ENCODE data around the gene EDIL3.
"Not testable (repeated sequence)": the region's sequence is repeated elsewhere in the genome, so short reads cannot be mapped to it uniquely, and the experiment has no call there.

The EDIL3 gene

GRCh38 chr5:84299959-84300358, 84.7 kb downstream of the EDIL3 start:
- no peak for ATAC-seq

DNA sequence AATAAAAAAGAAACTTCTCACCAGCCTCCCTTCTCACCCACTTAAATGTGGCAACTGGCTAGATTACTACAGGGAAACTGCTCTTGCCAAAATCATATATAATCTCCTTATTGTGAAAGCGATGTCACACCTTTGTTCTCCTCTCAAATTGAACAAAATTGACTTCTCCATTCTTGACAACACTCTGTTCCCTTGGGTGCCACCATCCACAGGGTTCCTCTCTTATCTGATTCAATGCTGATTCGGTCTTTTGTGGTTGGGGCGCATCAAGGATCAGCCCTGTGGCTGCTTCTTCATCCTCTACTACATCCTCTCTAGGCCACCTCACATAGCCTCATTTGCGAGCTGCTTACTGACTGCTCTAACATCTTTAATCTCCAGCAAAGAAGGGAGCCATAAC, 86.1 kb downstream of the EDIL3 start:
- DNase-seq, result no peak
- no peak for ATAC-seq

More at GRCh38 chr5:84299959-84300358, 84.7 kb downstream of the EDIL3 start:
- no peak for DNase-seq

GRCh38 chr5:84297641-84298040, 87.0 kb downstream of the EDIL3 start:
- not testable (repeated sequence) for ATAC-seq, DNase-seq

GRCh38 chr5:84292788-84293653, 91.7 kb downstream of the EDIL3 start:
- ATAC-seq, result no peak
- DNase-seq, result no peak

GRCh38 chr5:84292000-84292642, 92.6 kb downstream of the EDIL3 start:
- no peak for DNase-seq
- no peak for ATAC-seq

DNA sequence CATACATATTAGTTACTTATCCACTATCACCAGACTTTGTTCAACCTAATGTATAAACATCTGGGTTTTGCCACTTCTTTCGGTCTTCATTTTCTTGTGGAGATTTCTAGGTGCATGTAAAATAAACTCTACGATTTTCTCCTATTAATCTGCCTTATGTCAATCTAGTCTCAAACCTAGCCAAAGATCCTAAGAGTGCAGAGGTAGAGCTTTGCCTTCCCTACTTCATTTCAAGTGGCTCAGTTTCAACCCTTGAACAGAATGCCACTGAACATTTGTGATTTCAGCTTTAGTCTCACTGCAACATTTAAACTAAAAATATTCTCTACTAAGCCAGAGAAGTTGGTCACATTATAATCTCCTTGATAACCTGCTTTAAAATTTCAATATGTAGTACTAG, 94.0 kb downstream of the EDIL3 start:
- ATAC-seq, result no peak
- DNase-seq, result no peak

- no peak for ATAC-seq
- DNase-seq, result no peak
Measured at GRCh38 chr5:84290161-84290560, 94.5 kb downstream of the EDIL3 start.

DNA sequence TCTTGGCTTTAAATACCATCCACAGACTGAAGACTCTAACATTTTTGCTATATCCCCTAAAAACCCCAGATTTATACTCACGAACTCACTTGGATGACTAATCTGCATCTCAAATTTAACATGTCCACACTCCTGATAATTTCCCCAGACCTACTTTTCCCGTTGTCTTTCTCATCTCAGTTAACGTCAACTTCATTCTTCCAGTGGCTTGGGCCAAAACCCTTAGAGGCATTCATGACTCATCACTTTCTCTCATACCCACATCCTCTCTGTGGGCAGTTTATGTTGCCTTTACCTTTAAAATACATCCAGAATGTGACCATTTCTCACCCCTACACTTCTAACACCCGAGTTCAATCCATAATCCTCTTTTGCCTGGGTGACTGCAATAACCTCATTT, 96.7 kb downstream of the EDIL3 start:
- DNase-seq, result no peak

DNA sequence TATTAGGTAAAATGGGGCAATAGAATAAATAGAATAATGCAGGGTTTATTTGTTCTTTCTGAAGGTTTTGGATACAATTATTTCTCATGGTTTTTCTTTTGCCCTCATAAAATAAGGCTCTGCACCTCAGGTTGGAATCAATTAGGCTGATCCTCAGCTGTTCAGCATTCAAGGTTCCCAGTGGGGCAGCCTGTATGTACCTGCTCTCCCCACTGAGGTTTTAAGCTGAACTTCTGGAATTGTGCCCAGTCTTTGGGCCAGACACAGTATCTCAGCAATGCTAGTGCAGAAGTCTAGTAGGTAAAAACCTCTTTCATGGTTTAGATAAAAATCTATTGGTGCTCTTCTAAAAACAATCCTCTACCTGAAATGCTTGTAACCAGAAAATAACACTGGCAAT, 98.0 kb downstream of the EDIL3 start:
- no peak for DNase-seq

More for the DNA sequence above, 96.7 kb downstream of the EDIL3 start:
- ATAC-seq, result no peak

DNA sequence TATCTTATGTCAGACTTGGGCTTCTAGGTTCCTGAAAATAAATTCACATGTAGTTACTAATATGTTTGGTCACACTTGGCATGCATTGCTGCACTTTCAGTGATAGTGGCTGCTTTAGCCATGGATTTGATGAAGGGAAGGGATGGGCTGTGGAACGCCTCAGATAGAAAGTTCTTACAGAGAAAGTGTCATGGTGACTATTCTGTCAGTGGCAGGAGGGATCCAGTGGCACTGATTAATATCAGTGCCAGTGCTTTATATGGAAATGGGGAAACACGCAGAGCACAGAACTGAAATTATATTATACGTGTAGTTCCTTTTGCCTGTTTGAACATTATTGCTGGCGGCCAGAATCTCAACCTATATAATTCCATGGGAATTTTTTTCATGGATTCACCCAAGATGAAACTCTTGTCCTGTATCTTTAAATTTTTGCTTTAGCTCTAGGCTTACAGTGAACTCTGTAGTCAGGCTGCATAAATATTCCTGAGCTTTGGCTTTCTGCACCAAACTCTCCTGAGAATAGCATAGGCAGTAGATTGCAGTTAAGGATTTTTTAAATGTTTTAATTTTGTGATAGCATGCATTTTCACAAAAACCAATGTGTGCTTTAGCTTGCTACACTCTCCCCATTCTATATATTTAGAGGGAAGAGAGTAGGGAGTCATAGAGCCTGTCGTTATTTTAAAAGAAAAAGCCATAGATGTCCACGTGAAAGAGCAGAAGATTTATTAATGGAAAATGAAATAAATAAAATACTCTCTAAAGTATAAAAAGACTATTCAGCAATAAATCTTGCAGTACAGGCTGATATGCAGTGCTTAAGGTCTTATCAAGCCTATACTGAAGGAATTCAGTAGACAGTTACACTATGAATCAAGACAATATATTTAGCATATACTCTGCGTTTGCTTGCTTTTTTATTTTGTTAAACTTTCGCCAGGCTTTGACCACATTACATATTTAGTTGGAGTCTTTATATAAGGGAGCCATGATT, 98.7 kb downstream of the EDIL3 start:
- DNase-seq, result no peak
- no peak for ATAC-seq

More for the DNA sequence above, 98.0 kb downstream of the EDIL3 start:
- ATAC-seq, result no peak

GRCh38 chr5:84281383-84281782, 103.3 kb downstream of the EDIL3 start:
- ATAC-seq, result no peak
- no peak for DNase-seq

GRCh38 chr5:84279234-84279633, 105.4 kb downstream of the EDIL3 start:
- ATAC-seq, result no peak
- no peak for DNase-seq

DNA sequence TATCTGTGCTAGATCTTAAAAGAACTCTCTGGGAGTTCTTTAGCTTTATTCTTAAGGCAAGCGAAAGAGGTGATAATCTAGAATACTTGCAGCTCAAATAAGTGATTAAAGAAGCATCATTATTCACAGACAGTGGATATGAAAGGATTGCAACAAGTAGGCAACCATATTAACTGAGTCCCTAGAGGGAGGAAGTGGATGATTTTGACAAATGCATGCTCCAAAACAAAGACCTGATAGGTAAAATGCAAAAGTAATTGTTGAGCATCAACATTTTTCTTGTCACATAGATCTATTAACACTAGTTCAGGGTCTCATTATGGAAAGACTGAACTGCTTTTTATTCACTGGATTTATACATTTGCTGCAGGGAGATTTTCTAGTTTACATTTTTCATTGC, 109.1 kb downstream of the EDIL3 start:
- ATAC-seq, result no peak
- no peak for DNase-seq

DNA sequence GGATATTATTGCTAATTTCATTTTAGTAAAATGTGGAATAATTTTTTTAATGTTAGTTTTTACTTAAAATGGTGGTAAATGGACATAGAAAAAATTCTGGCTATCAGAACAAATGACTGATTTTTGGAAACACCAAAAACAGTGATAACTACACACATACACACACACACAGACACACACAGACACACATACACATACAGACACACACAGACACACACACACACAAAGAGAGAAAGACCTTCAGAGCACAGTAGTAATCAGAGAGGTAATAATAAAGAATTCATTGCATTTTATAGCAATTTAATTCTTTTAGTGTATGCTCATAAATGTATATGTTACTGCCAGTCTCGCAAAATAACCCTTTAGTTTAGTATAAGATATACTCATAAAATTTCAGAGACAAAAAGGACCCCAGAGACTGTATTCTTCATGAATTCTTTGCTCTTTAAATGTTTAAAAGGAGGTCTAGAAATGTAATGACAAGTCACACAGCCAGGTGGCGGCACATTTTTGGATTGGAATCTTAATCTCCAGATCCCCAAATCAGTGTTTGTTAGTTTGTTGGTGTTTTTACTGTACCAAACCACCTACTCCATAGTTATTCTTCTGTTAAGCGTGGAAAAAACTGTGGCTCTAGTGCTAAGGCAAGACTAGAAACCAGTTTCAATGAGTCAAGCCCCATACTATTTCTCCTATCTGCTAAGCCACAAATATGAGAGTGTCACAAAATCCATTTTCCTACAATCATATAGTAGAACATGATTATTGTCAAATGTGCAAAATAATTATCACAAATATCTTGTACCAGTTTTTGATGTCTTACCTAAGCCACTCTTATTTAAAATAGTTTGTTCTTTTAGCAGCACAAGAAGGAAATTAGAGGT, 109.9 kb downstream of the EDIL3 start:
- ATAC-seq, result no peak
- peak; percentile 3 for DNase-seq

GRCh38 chr5:84273517-84273883, 111.2 kb downstream of the EDIL3 start:
- ATAC-seq, result no peak

GRCh38 chr5:84272771-84273516, 111.7 kb downstream of the EDIL3 start:
- no peak for ATAC-seq
- DNase-seq, result no peak

More at GRCh38 chr5:84273517-84273883, 111.2 kb downstream of the EDIL3 start:
- DNase-seq, result no peak

DNA sequence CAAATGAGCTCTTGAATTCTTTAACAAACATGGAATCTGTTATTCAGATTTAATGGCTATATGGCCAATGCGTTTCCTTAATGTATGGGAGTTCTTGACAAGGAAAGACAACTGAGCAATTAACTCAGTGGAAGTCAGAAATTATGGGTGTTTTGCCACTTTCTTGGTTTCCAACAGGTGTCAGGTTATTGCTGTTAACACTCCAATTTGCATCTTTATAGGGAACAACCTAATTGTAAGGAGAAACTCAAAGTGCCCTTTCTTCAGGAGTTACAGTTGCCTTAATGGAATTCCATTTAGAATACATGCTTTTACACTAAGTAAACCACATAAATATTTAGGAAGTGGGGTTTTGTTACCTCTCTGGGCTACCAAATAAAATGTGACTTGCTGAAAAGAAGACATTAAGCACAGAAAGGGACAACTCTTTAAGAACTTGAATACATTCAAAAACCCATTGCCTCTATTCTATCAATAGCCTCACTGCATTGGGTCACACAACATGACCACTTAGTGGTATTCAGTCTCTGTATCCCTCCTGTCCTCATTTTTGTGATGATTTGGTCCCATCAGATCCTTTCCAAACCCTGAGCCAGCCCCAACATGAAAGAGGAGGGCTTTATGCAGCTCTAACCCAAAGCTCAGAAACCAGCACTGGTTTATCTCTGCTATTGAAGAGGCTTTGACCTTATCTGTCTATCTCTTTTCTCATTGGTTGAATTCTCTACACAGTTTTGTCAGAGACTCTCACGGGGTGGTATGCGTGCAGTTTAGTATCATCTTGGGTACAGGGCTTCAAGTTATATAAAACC, 118.7 kb downstream of the EDIL3 start:
- ATAC-seq (no peak), DNase-seq (no peak)

GRCh38 chr5:84265130-84265529, 119.5 kb downstream of the EDIL3 start:
- DNase-seq, result no peak
- no peak for ATAC-seq

- ATAC-seq (no peak), DNase-seq (no peak)
Measured at GRCh38 chr5:84260939-84261338, 123.7 kb downstream of the EDIL3 start.

- DNase-seq, result no peak
Measured at GRCh38 chr5:84260140-84260539, 124.5 kb downstream of the EDIL3 start.

More at GRCh38 chr5:84260140-84260539, 124.5 kb downstream of the EDIL3 start:
- ATAC-seq, result no peak
